Measurements from ENCODE around the gene RNF14.

The RNF14 gene

GRCh38 chr5:142012792-142013388, 44.0 kb downstream of the RNF14 start, which contains the start of gene GNPDA1:
Gene GNPDA1 (minus strand): TSS chr5:142013027. CDS start chr5:142012035, 992 bp downstream.
- Histone ChIP-seq H3K36me3 (ENCODE audit: low read depth) (peaks cover 17% of the 10 kb centered on the region), H3K27me3 (ENCODE audit: insufficient read depth, poor library complexity, severe bottlenecking) (no peaks in the 10 kb centered on the region), H3K9me3 (ENCODE audit: severe bottlenecking) (no peaks in the 10 kb centered on the region), H3K4me3 (ENCODE audit: severe bottlenecking) (peak within 1 kb of the TSS; percentile 72), H3K4me1 (ENCODE audit: insufficient read depth, poor library complexity, severe bottlenecking) (peaks cover 34% of the 10 kb centered on the region), H3K27ac (ENCODE audit: poor library complexity, severe bottlenecking) (peak within 1 kb of the TSS; percentile 68)
- TF ChIP-seq, protein P1, sequence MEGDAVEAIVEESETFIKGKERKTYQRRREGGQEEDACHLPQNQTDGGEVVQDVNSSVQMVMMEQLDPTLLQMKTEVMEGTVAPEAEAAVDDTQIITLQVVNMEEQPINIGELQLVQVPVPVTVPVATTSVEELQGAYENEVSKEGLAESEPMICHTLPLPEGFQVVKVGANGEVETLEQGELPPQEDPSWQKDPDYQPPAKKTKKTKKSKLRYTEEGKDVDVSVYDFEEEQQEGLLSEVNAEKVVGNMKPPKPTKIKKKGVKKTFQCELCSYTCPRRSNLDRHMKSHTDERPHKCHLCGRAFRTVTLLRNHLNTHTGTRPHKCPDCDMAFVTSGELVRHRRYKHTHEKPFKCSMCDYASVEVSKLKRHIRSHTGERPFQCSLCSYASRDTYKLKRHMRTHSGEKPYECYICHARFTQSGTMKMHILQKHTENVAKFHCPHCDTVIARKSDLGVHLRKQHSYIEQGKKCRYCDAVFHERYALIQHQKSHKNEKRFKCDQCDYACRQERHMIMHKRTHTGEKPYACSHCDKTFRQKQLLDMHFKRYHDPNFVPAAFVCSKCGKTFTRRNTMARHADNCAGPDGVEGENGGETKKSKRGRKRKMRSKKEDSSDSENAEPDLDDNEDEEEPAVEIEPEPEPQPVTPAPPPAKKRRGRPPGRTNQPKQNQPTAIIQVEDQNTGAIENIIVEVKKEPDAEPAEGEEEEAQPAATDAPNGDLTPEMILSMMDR (IDR thresholded peaks at IDR 0.05; ENCODE audit: poor library complexity, severe bottlenecking): peak; percentile 11
- ATAC-seq (ENCODE audit: low read depth) (peak; percentile 73), DNase-seq (ENCODE audit: low spot score) (peak; percentile 80)

DNA sequence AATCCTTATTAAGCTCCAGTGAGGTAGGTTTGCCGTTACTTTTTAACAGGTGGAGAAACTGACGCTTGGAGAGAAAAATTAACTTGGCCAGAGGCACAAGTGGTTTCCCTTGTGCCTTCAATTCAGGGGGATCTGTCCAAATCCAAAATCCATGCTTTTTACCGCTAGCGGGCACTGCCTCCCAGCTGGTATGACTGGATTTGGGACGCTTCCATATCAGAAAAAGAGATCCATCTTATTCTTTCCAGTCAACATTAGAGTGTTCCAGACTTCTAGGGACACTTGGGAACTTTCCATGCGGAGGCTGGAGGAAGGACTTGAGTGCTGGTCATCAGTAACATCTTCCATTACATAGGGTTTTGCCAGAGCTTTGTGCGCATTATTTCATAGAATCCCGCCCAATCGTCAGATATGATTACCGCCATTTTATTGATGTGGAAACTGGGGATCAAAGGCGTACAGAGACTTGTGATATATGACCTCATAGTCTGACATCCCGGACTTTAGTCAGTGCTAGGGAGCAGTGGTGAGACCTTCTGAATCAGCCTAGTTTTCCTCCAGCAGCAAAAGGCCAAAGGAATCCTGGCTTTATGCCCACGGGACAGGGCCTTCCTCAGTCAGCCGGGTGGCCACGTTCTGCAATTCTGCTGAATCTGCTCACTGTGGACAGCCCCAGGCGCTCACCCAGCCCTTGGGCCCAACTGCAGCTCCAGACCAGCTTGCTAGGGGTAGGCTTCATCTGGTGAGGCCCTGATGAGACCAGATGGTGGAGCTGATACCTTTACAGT, 45.0 kb downstream of the RNF14 start:
- Histone ChIP-seq H3K27me3 (ENCODE audit: insufficient read depth, poor library complexity, severe bottlenecking) (no peaks in the 10 kb centered on the region), H3K4me3 (ENCODE audit: severe bottlenecking) (no peak overlapping the region), H3K4me1 (ENCODE audit: insufficient read depth, poor library complexity, severe bottlenecking) (peaks cover 34% of the 10 kb centered on the region), H3K36me3 (ENCODE audit: low read depth) (peaks cover 9% of the 10 kb centered on the region), H3K9me3 (ENCODE audit: severe bottlenecking) (no peaks in the 10 kb centered on the region), H3K27ac (ENCODE audit: poor library complexity, severe bottlenecking) (peak overlapping the region; percentile 68)
- TF ChIP-seq, protein P1 (IDR thresholded peaks at IDR 0.05; ENCODE audit: poor library complexity, severe bottlenecking): no peak
- ATAC-seq (ENCODE audit: low read depth) (no peak), DNase-seq (ENCODE audit: low spot score) (no peak)

DNA sequence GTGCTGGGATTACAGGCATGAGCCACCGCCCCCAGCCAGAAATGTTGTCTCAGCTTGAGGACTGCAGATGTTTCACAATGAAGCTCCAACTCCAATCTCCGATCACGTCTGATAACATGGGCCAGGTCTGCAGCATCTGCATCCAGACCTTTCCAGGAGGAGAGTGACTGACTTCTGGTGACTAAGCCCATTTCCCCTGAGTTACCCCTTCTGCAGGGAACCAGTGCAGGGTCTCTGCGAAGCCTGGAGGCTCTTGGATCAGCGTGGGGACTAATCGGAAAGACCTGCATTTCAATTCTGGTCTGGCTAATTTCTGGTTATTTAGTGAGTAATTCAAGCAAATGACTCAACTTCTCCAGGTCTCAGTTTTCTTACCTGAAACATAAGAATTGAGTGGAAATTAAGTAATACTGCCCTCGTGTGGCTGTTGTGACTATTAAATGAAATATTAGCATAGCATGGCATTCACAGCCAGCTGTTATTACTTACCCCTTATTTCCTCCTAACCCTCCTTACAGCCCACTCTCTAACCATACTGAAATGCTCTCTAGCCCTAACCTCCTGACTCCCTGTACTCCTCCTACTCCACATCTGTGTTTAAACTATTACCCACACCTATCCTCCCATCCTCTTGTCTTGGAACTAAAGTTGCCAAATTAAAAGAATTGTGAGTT, 46.1 kb downstream of the RNF14 start:
- DNase-seq (ENCODE audit: low spot score) (no peak), ATAC-seq (ENCODE audit: low read depth) (peak; percentile 74)
- Histone ChIP-seq H3K27ac (ENCODE audit: poor library complexity, severe bottlenecking) (peak overlapping the region; percentile 68), H3K4me1 (ENCODE audit: insufficient read depth, poor library complexity, severe bottlenecking) (peaks cover 34% of the 10 kb centered on the region), H3K9me3 (ENCODE audit: severe bottlenecking) (no peaks in the 10 kb centered on the region), H3K4me3 (ENCODE audit: severe bottlenecking) (no peak overlapping the region), H3K36me3 (ENCODE audit: low read depth) (peaks cover 9% of the 10 kb centered on the region), H3K27me3 (ENCODE audit: insufficient read depth, poor library complexity, severe bottlenecking) (no peaks in the 10 kb centered on the region)
- TF ChIP-seq, protein P1 (IDR thresholded peaks at IDR 0.05; ENCODE audit: poor library complexity, severe bottlenecking): peak; percentile 91

- TF ChIP-seq, protein P1 (IDR thresholded peaks at IDR 0.05; ENCODE audit: poor library complexity, severe bottlenecking): no peak
- peaks cover 34% of the 10 kb centered on the region for H3K4me1 ChIP-seq (ENCODE audit: insufficient read depth, poor library complexity, severe bottlenecking)
- H3K36me3 ChIP-seq (ENCODE audit: low read depth): peaks cover 9% of the 10 kb centered on the region
- H3K27me3 ChIP-seq (ENCODE audit: insufficient read depth, poor library complexity, severe bottlenecking): no peaks in the 10 kb centered on the region
- no peak for DNase-seq (ENCODE audit: low spot score)
- H3K4me3 ChIP-seq (ENCODE audit: severe bottlenecking): no peak overlapping the region
- peak overlapping the region; percentile 68 for H3K27ac ChIP-seq (ENCODE audit: poor library complexity, severe bottlenecking)
- no peaks in the 10 kb centered on the region for H3K9me3 ChIP-seq (ENCODE audit: severe bottlenecking)
- ATAC-seq (ENCODE audit: low read depth): peak; percentile 28; the same call in 2 of the 3 replicates
Measured at GRCh38 chr5:142015781-142016533, 47.1 kb downstream of the RNF14 start.

Data from RWPE2 (cell line).